MV-4-11 (cell line): ENCODE data around the gene SLC25A33.

Experiments
- DNase-seq: peaks from one replicate; lab custom pipeline; 2025; lab: John Stamatoyannopoulos, UW

The SLC25A33 gene

DNA sequence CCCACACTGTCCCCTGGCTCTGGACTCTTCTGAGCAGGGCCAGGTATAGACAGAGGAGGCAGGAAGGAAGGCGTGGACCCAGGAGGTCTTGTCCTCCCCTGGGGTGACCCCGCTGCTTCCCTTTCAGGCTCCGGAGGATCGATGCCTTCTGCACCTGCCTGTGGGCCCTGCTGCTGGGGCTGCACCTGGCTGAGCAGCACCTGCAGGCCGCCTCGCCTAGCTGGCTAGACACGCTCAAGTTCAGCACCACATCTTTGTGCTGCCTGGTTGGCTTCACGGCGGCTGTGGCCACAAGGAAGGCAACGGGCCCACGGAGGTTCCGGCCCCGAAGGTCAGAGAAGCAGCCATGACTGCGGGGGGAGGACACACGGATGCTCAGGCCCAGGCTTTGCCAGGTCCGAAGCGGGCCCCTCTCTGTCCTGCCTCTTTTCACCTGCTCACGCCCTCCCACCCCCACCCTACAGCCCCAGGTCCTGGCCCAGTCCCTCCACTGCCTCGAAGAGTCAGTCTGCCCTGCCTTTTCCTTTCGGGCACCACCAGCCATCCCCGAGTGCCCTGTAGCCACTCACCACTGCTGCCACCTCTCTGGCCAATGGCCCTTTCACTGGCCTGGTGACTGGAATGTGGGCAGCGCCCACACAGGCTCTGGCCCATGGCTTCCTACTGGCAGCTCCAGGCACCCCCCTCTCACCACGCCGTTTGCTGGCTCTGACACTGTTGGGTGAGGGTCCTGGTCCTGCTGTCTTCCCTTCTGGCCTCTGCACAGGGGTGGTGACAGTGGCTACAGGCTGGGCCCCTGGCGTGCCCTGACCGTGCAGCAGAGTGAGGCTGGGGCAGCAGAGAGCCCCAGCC lies 62.9 kb downstream of the SLC25A33 start:
- DNase-seq, result no peak

DNA sequence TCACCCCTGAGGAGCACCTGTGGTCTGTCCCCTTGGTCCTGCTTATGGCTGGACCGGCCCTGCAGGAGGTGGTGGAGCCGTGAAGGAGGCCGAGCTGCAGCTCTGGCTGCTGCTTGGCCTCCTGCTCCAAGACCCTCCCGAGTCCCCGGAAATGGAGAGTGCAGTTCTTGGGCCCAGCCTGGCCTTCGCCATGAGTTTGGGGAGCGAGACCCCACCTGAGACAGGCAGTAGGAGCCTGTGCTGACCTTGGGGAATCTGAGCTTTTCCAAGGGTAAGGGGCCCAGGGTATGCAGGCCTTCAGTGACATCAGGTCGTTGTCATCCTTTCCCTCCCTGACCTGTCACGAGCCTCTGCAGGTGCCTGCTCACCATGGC lies 63.5 kb downstream of the SLC25A33 start:
- DNase-seq, result no peak

DNA sequence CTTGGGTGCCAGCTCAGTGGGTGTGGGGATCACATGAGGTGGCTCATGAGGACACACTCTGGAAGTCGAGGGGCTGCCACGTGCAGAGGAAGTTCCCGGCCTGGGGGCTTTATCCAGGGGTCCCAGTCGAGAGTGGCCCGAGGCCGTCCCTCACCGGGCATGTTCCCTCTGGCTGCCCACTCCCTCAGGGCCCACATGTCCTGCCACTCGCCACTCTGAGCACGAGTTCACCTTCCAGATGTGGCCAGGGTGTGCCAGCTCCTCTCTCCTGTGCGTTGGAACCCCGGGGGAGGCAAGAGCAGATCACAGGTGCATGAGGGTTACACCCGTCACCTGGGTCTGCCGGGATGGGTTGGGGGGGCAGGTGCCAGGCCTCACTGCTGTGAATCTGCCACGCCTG lies 64.0 kb downstream of the SLC25A33 start:
- no peak for DNase-seq

DNA sequence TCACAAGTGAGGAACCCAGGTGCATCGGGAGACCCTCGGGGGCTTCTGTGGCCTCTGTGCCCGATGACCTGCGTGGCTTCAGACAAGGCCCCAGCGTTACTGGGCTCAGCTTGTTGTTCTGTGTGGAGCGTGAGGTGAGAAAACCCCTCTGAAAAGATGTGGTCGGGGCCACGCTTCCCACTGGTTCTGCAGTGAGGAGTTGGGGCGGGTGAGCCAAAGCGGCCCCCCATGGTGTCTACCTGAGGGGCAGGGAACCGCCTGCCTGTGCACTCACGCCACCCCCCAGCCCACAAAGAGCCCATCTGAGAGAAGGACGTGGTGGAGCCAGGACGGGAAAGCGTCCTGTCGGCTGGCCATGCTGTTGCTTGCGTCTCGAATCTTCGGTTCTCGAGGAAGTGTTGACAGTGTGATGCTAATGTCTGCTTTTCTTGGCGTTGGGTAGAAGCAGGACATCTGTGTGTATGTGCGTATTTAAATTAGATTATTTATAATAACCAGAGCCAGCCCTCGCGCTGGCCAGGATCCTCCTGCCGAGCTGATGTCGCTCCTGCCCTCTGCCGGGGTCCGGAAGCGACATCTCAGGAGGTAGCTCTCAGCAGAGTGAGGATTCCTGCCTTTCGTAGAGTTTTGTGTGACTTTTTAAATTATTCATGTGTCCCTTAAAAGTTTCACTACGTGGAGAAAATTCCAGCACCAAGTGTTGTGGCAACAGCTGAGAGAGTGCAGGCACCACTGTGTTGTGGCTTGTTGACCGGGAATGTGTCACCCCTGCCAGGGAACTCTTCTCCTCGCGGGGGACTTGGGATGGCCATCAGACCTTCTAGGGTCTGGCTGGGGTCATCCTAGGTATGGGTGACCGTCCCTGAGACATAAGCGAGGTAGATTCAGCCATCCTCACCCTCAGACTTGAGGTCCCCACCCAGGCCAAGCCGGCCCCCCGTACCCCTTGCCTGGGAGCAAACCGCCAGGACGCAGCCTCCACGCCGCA lies 64.8 kb downstream of the SLC25A33 start:
- no peak for DNase-seq

DNA sequence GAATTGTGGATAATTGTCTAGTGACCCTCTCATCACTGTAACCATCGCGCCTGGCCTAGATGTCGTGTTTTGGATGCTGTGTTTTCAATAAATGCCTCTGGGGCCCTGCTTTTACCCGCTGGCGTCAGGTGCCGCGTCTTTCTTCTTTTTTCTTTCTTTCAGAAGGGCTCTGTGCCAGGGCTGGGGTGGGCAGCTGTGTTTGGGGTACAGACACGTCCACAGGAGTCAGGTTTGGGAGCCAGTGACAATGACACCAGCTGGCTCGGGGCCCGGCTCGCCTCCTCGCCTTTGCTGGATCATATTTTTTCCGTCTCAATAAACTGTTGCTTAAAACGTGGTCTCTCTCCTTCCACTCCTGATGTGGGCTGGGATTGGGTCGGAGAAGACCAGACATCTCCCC lies 65.6 kb downstream of the SLC25A33 start:
- no peak for DNase-seq

DNA sequence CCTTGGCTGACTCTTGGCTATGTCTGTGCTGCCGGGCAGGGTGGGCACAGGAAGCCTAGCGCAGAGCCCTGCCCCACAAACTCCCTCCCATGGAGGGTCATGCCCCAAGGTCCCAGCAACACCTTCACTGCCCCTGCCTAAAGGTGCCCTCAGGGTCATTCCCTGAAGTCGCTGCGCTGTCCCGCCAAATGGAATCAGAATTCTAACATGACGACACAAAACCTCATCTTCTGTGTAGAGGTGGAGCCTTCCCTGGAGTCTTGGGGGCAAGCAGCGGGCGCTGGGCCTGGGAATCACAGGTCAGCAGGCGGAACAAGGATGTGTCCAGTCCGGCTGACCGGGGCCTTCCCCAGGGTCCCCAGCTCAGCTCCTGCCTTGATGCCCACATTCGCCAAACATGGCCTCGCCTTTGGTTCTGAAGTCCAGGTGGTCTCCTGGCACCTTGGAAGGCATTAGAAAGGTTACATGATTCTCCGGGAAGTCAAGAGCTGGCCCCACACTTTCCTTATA lies 66.7 kb downstream of the SLC25A33 start:
- DNase-seq, result no peak

DNA sequence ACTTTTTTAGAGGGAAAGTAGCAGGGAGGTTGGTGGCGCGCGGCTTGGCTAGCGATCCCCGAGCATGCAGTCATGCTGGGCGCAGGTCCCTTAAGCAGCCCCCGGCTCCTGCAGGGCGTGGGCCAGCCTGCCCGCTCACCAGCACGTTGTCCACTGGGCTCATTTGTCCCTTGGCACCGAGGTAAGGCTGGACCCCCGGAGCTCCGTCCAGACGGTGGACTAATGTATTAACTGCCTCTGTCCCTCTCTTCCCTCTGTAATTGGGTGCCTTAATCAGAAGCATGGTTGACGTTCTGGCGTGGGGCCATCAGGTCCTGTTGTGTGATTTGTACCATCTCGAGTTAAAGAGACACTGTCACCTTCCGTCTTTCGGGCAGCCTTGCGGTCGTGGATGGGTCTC lies 67.2 kb downstream of the SLC25A33 start:
- DNase-seq, result no peak

DNA sequence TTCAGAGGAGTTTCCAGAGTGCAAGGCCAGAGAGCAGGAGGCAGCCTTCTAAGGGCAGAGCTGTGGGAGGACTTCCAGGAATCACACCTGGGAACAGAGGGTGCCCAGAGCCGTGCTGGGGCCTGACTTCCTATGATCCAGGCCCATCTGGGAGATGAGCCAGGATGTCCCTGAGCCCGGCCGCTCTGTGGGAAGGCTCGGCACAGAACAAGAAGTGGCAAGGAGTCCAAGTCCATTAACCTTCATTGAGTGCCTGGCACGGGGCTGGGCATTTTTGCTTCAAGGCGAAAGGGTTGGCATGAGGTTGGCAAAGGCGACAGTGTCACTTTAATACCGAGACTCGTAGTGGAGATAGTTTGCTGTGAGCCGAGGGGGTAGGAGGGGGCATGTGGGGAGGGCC lies 67.7 kb downstream of the SLC25A33 start:
- DNase-seq, result no peak

DNA sequence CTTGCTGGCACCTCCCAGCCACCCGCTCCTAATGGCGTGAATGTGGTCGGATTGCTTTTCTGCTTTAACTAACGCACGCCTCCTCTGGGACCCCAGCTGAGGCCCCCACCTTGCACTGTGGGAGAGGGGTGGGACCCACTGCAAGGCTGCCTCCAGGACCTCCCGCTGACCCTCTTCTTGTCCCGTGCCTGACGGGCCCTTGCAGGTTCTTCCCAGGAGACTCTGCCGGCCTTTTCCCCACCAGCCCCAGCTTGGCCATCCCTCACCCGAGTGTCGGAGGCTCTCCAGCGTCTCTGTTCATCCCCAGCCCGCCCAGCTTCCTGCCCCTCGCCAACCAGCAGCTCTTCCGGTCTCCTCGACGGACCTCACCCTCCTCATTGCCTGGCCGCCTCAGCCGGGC lies 68.1 kb downstream of the SLC25A33 start:
- DNase-seq, result no peak

DNA sequence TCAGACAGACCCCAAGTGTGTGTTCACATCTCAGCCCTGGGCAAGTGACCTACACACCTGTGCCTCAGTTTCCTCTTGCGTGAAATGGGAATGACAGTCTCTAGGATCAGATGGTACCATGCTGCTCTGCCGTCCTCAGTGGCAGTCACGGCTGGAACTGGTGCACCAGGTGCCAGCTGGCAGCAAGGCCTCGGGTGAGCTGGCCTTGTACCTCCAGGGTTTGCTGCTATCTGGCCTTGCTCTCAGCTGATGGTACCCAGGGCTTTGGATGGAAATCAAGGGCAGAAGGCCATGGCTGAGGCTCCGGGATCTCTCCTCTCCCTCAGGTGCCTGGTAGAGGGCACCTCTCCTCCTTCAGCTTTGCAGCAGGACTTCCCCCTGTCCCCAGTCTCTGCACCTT lies 70.7 kb downstream of the SLC25A33 start:
- DNase-seq, result no peak

DNA sequence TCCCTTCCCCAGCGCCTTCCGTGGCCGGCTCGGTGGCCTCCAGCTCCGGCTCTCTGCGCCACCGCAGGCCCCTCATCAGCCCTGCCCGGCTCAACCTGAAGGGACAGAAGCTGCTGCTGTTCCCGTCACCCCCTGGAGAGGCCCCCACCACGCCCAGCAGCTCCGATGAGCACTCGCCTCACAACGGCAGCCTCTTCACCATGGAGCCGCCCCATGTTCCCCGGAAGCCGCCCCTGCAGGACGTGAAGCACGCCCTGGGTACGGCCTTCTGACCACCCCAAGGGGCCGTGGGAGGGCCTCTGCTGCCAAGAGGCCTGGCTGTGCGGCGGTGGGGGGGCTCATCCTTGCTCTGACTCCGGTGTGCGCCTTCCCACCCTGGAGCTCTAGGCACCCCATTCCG lies 71.3 kb downstream of the SLC25A33 start:
- no peak for DNase-seq

DNA sequence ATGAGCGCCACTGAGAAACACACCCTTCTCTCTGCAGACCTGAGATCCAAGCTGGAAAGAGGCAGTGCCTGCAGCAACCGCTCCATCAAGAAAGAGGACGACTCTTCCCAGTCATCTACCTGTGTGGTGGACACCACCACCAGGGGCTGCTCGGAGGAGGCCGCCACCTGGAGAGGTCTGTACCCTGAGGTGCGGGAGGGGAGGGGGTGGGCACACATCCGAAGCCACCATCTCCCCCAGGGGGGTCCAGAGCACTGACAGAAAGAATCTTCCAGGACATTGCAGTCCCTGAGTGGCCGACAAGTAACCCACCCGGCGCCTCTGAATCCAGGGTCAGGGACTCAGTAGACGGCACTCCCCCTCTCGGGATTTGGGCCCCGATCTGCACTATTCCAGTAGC lies 72.5 kb downstream of the SLC25A33 start:
- no peak for DNase-seq

DNA sequence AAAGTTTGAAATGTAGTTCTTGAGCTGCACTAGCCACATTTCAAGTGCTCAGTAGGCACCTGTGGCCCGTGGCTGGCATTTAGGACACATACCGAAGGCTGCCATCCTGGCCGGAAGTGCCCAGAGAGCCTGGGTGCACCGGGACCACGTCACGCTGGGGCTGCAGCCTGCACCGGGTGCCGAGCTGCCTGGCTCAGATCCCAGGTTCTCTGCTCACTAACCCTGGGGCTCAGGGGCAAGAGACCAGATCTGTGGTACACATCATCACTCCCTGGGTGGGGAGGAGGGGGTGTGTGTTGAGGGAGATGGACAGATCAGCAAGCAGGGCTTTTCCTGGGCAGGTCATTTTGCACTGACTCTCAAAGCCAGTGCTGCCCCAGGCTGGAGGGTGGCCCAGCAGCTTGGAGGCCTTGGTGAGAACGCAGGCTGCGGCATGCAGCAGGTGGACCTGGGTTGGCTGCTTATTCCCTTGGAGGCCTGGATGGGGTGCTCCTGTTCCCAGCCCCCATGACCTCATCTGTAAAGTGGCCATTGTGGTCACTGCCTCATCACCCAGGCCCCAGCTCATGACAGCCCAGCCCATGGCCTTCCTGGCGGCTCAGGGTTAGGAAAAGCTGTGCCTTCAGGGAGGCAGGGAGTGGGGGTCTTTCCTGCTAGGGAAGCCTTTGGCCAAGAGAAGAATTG lies 73.0 kb downstream of the SLC25A33 start:
- DNase-seq, result no peak

DNA sequence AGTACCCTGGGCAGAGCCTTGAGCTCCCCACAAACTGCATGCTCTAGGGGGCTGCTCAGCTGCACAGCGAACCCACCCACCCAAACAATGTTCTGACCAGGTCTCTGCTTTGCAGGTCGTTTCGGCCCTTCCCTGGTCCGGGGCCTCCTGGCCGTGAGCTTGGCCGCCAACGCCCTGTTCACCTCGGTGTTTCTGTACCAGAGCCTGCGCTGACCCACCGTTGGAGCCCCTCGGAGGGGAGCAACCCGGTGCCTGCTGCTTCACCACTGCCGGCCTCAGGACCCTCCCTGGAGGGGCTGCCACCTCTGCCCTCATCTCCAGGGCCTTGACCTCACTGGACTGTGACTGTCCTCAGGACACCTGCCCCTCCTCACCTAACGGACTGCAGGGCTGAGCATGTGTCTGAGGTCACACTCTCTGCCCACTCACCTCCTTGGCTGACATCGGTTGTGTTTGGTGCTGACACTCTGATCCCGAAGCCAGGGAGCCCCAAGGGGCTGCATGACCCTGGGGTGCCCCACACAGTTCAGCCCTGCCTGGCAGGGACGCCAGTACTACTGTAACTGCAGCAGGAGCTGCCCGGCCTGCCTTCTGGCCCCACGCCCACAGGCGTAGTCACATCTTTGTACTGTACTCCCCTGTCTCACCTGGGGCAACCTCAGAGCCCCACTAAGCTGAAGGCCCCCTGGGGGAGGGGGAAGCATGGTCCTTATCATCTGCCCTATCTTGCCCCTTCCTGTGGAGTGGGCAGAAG lies 73.8 kb downstream of the SLC25A33 start:
- no peak for DNase-seq

DNA sequence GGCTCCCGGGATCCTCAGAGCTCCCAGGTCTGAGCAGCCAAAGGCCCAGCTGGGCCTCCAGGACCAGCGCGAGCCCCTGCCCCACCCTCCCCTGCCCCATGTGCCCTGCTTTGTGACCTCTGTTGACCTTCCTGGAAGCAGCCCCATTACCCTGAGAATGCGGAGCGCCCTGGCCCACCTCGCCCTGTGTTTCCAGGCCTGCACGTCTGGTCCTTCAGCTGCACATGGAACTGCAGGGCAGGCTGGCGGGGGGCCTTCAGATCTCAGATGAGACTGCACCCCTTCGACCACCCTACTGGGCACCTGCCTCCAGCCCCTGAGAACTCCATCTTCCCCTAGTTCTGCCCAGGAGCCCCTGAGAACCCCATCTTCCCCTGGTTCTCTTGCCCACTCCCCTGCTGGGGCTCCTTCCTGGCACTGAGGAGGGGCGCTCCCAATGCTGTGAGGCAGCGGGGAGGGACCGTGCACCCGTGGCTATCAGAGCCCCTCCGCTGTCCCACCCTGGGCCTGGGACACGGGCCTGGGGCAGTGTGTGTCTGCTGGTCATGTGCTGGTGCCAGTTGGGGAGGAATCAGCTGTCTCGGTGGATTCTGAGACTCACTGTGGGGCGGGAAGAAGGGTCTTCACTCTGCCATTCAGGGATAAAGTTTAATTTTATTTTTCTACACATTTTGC lies 74.5 kb downstream of the SLC25A33 start:
- DNase-seq, result no peak

DNA sequence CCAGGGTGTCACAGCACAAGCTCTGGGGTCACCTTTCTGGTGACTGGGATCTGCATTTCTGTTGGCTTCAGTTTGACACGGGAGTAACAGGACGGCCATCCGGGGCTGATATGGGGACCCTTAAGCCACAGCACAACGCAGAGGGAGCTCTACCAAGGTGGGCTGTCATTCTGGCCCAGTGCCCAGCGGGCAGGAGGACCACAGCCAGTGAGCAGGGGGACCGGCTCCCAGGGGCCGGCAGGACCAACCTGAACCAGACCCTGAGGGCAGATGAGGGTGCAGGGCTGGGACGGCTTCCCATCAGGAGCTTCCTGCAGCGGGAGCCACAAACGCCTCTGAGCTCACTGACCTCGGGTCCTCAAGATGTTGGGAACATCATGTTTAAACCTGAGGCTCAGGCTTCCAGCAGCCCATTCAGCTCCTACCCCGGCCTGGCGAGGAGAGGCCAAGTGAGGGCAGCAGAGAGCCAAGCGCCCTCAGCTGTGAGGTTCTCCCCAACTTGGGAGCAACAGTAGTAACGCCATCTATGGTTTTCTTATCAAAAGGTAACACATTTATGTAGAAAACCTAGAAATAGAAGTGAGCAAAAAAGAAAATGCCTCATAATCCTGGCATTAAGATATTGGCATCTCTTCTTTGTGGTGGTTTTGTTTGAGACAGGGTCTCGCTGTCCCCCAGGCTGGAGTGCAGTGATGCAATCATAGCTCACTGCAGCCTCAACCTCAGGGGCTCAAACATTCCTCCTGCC lies 76.2 kb downstream of the SLC25A33 start:
- DNase-seq, result peak; percentile 61

DNA sequence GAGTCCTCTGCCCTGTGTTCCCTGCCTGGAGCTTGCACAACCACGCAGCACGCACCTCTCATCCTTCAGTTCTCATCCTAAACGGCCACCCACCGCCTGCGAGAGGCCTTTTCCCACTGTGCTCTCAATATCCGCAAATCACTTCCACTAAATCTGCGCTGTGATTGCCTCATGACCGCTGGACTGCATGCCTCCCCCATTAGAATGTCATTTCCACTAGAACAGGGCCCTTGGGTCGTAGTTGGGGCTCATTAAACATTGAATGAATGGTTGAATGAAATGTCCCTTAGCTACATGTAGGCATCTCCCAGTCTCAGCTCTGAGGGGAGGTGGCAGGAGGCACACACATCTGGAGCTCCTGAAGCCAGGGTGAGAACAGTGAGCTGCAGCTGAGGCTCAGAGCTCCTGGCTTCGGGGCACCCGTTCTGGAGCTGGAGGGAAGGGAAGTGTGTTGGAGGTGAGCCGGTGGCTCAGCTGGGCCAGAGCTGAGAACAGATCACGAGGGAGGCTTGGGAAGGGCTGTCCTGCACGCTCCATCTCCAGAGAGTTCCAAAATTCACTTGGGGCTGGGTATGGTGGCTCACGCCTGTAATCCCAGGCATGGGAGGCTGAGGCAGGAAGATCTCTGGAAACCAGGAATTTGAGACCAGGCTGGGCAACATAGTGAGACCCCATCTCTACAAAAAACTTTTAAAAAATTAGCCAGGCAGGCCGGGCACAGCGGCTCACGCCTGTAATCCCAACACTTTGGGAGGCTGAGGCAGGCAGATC lies 79.8 kb downstream of the SLC25A33 start:
- no peak for DNase-seq

DNA sequence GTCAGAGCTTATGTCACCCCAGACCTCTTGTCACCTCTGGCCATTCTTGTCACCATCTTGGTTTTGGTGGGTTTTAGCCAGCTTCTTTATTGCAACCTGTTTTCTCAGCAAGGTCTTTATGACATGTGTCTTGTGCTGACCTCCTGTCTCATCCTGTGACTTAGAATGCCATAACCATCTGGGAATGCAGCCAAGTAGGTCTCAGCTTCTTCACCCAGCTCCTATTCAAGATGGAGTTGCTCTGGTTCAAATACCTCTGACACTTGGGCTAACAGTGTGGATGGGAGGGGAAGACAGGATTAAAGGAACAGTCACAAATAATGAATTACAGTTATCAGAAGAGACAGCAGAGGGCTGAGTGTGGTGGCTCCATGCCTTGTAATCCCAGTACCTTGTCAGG lies 81.8 kb downstream of the SLC25A33 start:
- no peak for DNase-seq

DNA sequence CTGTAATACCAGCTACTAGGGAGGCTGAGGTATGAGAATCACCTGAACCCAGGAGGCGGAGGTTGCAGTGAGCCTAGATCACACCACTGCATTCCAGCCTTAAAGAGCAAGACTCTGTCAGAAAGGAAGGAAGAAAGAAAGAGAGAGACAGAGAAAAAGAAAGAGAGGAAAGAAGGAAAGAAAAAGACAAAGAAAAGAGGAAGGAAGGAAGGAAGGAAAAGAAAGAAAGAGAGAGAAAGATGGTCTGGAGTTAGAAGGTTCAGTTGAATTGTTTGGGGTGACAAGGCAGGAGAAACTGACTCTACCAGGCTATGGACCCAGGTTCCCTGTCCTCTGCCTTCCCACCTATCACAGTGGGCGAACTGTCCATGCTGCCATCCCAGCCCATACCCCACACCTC lies 84.8 kb downstream of the SLC25A33 start:
- no peak for DNase-seq
